ENCODE measurements around the gene GP1BB. TPM values are rescaled to one million over a fixed set of nuclear protein-coding genes. Genes with fewer than 3 reads are reported as not detected.

GP1BB gene
- total RNA-seq: 1.6 and 2.1 TPM in 2 replicates

GRCh38 chr22:19723232-19723982, at the start of gene GP1BB:
TSS of gene GP1BB (plus strand) at chr22:19723539. CDS start at chr22:19723570, 31 bp downstream.

GRCh38 chr22:19714312-19715187, 8.8 kb upstream of the GP1BB start, which contains the start of gene SEPTIN5:
TSS of gene SEPTIN5 (plus strand) at chr22:19714503. CDS start at chr22:19714589, 86 bp downstream.

DNA sequence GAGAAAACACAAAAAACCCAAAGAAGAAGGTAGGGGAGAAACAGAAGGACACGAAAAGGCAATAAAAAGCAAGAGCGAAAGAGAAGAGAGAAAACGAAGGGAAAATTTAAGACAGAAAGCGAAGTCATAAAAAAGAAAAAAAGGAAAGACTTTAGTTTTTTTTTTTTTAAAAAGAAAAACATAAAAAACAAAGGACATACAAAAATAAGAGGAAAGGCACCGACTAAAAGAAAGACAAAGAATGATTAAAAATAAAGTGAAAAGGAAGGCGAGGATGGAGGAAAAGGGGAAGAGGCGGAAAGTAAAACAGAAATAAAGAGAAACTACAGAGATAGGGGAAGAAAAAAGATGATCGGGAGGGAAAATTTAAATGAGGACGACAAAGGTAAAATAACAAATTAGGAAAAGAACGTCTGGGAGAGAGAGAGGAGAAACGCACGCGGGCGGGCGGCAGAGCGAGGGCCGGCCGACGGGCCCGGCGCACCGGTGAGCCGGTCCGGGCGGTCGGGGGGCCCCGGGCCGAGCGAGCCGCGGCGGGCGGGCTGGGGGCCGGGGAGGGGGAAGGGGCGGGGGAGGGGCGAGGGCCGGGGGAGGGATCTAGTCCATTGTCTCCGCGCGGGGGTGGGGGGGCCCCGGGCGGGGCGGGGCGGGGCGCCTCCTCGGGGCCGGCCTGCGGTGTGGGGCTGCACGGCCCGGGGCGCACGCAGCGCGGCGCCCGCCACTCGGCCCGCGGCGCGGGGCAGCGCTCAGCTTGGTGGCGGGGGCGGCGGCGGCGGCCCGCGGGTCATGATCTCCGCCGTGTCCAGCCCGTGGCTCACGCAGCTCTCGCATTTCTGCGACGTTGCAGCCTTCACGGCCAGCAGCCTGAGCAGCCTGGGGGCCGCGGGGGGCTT, 37.0 kb downstream of the GP1BB start, which contains the start of gene TBX1:
Gene TBX1, plus strand, starts transcription at position 721 of the 893 bp plus-strand sequence. Its CDS starts 66 bp downstream, at position 787.

Other genes starting within 250 kb of the GP1BB start
- gene UFD1, start 244.3 kb upstream of the GP1BB start, total RNA-seq: 85.9 and 101 TPM in 2 replicates
- gene CDC45, start 243.6 kb upstream of the GP1BB start, total RNA-seq: 11.2 and 23.9 TPM in 2 replicates
- gene CLDN5, start 199.1 kb upstream of the GP1BB start, total RNA-seq: 7.7 and 17.2 TPM in 2 replicates
- gene SEPTIN5, start 9.0 kb upstream of the GP1BB start, total RNA-seq: 25.6 and 30.7 TPM in 2 replicates
- 0.12 and 0.13 TPM in 2 replicates for gene TBX1, start 37.2 kb downstream of the GP1BB start, total RNA-seq
- gene GNB1L, start 131.3 kb downstream of the GP1BB start, total RNA-seq: 6.1 and 8.5 TPM in 2 replicates
- 10.6 and 11.9 TPM in 2 replicates for gene RTL10, start 131.3 kb downstream of the GP1BB start, total RNA-seq
- 184 and 209 TPM in 2 replicates for gene COMT, start 218.2 kb downstream of the GP1BB start, total RNA-seq
- 26.7 and 29.3 TPM in 2 replicates for gene TXNRD2, start 218.3 kb downstream of the GP1BB start, total RNA-seq